ENCODE data around the gene CD163L1. TPM values are rescaled to one million over a fixed set of nuclear protein-coding genes. Genes with fewer than 3 reads are reported as not detected.

The CD163L1 gene
- total and polyA plus RNA-seq, 9 of the 15 experiments (the other 6 are each of a cell fraction or from before 2014, with no cell fraction given): 0.54 to 9.2 (median 2.0) TPM

GRCh38 chr12:7327918-7328317 lies 116.0 kb downstream of the CD163L1 start (continued):
- TF ChIP-seq NBN (IDR thresholded peaks at IDR 0.05; ENCODE audit: low read depth) (no peak), CTCF (IDR thresholded peaks at IDR 0.05 in 2 of 3, conservative IDR thresholded peaks at IDR 0.05 in 1 of 3; ENCODE audit: insufficient read depth in 2 of 3, low read depth in 1 of 3, low read length in 3 of 3) (peak in 2 of 3 experiments; percentile 27 to 48; a peak in 2 of 6 replicates), ATF1 (CRISPR knock-in tag; IDR thresholded peaks at IDR 0.05) (no peak), ATF1 (tag; IDR thresholded peaks at IDR 0.05) (no peak), MCM7 (IDR thresholded peaks at IDR 0.05) (no peak), PTTG1 (tag; IDR thresholded peaks at IDR 0.05; ENCODE audit: low read depth) (no peak)
- TF ChIP-seq, protein P1, sequence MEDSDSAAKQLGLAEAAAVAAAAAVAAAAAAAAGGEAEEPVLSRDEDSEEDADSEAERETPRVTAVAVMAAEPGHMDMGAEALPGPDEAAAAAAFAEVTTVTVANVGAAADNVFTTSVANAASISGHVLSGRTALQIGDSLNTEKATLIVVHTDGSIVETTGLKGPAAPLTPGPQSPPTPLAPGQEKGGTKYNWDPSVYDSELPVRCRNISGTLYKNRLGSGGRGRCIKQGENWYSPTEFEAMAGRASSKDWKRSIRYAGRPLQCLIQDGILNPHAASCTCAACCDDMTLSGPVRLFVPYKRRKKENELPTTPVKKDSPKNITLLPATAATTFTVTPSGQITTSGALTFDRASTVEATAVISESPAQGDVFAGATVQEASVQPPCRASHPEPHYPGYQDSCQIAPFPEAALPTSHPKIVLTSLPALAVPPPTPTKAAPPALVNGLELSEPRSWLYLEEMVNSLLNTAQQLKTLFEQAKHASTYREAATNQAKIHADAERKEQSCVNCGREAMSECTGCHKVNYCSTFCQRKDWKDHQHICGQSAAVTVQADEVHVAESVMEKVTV (CRISPR knock-in tag; IDR thresholded peaks at IDR 0.05): peak; percentile 22; the same call in 1 of the 2 replicates

- no peak overlapping the region for H2AFZ ChIP-seq (ENCODE audit: low read depth, low read length)
- ChIA-PET CTCF (ENCODE audit: low intra/inter-chr PET ratio) (no interaction called here), POLR2A (no interaction called here)
- H3K4me1 ChIP-seq (replicated peaks in 1 of 2; ENCODE audit: control insufficient read depth in 2 of 2, insufficient read depth in 2 of 2, low read length in 2 of 2): peaks cover 0 to 4% of the 10 kb centered on the region in 2 experiments; a peak in 2 of 5 replicates
- no peaks in the 10 kb centered on the region for H3K9me3 ChIP-seq (replicated peaks; ENCODE audit: control insufficient read depth, insufficient read depth, low read depth, low read length)
- FAIRE-seq (no peak), ATAC-seq (no peak), DNase-seq (ENCODE audit: extremely low read depth in 1 of 4, low spot score in 3 of 4) (no peak)
- TF ChIP-seq WHSC1 (IDR thresholded peaks at IDR 0.05; ENCODE audit: low read length) (no peak), ATF3 (IDR thresholded peaks at IDR 0.05) (peak; percentile 42), ATF3 (CRISPR knock-in tag; conservative IDR thresholded peaks at IDR 0.05) (no peak)
- no peaks in the 10 kb centered on the region for H3K9me1 ChIP-seq (ENCODE audit: control insufficient read depth, insufficient read depth, low read length)
- no TSS peak for BruUV-seq (replicated peaks)
- 19% methylated on average over 5 of the region's 5 CpGs for WGBS (ENCODE audit: insufficient coverage, low coverage, missing lambda C conversion rate)
- no peak overlapping the region for H3K27ac ChIP-seq (ENCODE audit: extremely low read depth, low read depth, low read length)
- H3K36me3 ChIP-seq (ENCODE audit: control insufficient read depth, insufficient read depth, low read length): no peaks in the 10 kb centered on the region
- H3K79me2 ChIP-seq (ENCODE audit: control insufficient read depth, insufficient read depth, low read length): no peaks in the 10 kb centered on the region
- H4K20me1 ChIP-seq (replicated peaks; ENCODE audit: control insufficient read depth, insufficient read depth, low read length): no peaks in the 10 kb centered on the region
- in situ Hi-C loops (cut with MboI): no loop called here
- intact Hi-C loops (cut with micrococcal nuclease): loop anchor here (10.0 kb wide), 1 partner anchor 311 kb away; no protein-coding TSS in a partner anchor
- H3K4me2 ChIP-seq (ENCODE audit: insufficient read depth, low read length): no peak overlapping the region
- H3K4me3 ChIP-seq: no peak overlapping the region
- H3K9ac ChIP-seq (ENCODE audit: insufficient read depth in 1 of 2, low read depth in 2 of 2, low read length in 2 of 2): no peak overlapping the region
- H3K27me3 ChIP-seq (ENCODE audit: control insufficient read depth in 2 of 2, insufficient read depth in 2 of 2, low read length in 2 of 2): no peaks in the 10 kb centered on the region
Measured at GRCh38 chr12:7324176-7324575, 119.8 kb downstream of the CD163L1 start.

Data from K562 (cell line).